HG02973 (cell line): ENCODE measurements around the gene HCFC2.

Experiments
- ATAC-seq: cut with Tn5 transposase; IDR thresholded peaks from one replicate; pipeline ENCODE4 v1.9.1; 2021; ENCODE audit warnings: moderate library complexity; ENCODE audit not compliant: unreplicated experiment

Gene HCFC2

DNA sequence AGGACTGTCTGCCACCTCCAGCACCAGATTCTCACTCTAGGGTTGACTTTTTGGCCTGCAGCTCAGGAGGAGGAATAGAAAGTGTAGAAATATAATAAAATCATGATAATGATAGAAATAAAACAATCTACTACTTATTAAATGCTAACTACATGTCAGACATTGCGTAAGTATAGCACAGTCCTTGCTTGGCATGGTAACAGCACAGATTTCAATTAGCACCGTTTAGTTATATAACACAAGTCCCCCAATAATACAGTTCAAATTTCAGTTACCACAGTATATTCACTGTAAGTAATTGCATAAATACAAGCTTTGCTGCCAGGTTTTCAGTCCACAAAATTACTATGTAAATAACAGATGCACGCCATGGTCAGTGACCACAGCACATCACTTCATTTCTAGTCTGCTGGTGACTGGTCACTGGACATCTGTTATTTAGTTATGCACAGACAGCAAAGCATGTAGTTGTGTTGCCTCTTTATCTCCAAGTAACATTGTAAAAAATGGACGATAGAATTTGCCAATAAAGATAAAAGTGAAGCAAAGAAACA is 7.8 kb upstream of the HCFC2 start:
- no peak for ATAC-seq

DNA sequence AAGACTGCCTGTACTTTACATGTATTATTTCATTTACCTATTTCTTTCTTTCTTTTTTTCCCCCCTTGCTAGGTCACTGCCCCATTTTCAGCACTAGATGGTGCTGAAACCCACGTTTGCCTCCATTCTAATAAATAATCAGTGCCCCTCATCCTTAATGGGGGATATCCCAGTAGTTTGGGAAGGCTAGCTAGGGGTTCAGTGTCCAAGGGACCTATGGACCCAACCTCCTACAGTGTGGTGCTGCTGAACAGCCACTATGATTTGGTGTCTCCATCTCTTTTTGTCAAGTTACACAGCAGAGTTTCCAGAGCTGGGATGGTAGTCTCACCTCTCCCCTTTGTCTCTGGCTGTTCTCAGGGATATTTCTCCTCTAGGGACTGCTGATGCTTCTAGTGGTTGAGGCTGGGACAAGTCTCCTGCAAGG is 6.5 kb upstream of the HCFC2 start:
- ATAC-seq: no peak

DNA sequence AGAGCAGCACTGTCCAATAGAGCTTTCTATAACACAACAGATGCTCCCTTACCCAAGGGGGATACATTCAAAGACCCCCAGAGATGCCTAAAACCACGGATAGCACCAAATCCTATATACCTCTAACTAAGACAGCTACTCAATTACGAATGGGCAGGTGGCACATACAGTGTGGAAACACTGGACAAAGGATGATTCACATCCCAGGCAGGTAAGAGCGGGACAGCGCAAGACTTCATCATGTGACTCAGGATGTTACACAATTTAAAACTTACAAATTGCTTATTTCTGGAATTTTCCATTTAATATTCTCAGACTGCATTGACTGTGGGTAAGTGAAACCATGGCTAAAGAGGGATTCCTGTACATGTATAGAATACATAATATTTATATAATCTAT is 5.5 kb upstream of the HCFC2 start:
- ATAC-seq: no peak

DNA sequence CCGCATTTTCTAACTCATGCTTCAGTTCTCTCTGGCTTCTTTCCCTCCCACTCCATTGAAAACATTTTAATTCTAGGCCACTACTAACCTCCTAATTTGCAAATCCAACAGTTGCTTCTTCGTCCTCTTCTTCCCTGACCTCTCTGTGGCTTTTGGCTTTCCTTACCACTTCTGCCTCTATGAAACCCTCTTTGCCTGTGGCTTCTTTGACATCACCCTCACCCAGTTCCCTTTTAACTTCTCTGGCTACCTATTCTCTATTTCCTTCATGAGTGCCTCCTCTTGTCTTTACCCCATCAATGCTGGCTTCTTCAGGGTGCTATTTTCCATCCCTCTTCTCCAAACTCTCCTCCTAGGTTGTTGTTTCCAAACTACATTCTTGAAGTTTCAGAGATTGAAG is 4.4 kb upstream of the HCFC2 start:
- ATAC-seq: no peak

DNA sequence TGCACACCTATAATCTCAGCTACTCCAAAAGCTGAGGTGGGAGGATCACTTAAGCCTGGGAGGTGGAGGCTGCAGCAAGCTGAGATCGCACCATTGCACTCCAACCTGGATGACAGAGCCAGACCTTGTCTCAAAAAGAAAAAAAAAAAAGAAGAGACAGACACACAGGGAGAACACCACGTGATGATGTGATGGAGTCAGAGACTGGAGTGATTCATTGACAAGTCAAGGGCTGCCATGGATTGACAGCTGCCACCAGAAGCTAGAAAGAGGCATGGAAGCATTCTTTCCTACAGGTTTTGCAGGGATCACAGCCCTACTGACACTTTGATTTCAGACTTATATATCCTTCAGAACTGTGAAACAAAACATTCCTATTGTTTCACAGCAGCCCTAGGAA is 3.5 kb upstream of the HCFC2 start:
- ATAC-seq: no peak

DNA sequence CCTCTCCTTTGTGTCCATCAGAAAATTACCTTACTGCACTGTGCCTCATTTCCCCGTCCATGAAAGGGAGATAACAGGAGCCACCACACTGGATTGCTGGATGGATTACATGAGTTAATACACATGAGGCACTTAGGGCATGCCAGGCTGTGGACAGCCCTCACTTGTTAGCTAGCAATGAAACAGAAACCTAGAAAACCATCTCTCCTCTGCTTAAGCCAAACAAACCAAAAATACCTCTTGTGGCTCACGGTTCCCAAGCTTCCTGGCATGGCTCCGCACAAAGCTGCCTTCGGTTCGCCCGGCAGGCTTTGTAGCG is 660 bp upstream of the HCFC2 start:
- ATAC-seq: peak; percentile 27

DNA sequence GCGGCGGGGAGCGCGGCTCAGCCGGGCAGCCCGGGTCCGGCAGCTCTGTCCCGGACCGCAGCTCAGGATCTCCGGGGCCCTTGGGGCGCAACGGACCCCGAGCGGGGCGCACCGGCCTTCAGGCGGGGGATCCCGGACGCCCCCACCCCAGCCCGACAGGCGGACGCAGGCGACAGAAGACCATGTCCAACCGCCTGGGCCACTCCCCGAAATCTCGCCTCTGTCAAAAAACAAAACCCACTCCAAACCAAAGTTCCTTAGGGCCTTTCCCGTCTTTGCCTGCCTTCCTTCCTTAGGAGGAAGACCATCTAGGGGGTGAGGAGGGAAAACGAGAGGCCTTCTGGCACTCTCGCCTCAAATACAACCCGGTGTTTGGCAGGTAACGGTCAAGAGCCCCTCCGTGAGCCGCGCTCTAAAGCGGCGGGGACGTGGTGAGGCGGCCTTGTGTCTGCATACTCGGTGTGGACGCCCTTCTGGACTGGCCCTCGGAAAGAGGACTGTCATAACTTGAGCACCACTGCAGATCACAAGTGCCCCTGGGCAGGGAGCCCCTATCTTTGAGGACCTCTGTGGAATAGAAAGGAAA is 604 bp downstream of the HCFC2 start:
- ATAC-seq: peak; percentile 2

DNA sequence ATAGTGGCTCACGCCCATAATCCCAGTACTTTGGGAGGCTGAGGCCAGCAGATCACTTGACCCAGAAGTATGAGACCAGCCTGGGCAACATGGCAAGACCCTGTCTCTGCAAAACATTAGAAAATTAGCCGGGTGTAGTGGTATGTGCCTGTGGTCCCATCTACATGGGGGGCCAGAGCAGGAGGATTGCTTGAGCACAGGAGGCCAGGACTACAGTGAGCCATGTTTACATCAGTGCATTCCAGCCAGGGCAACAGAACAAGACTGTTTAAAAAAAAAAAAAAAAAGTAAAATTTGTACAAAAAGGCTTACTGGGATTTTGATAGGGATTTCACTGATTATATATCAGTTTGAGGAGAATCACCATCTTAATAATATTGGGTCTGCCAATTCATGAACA is 7.8 kb downstream of the HCFC2 start:
- ATAC-seq: no peak

DNA sequence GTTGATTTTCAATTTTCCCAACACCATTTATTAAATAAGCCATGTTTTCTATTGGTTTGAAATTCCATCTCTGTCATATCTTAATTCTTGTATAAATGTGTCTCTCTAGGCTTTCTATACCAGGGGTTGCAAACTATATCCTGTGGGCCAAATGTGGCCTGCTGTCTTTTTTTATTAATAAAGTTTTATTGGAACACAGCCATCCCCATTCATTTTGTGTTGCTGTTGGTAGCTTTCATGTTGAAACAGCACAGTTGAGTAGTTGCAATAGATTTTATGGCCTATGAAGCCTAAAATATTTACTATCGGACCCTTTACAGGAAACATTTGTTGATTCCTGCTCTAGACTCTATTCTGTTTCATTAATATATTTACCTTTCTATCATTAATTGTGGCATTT is 9.4 kb downstream of the HCFC2 start:
- ATAC-seq: no peak

DNA sequence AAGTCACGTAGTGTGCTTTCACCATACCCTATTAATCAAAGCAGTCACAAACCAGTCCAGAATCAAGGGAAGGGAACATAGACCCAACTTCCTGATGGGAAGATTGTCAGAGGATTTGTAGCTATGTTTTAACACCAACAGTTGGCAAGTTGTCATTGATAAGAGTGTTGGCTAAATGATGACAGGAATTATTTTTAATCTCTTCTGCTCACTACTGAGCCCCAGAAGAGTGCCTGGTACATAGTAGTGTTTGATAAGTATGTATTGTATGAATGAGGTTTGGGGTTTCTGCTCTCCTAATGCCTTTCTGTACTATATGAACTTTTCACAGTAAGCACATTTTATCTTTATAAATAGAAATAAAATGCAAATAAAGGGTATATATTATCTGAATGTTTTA is 14.7 kb downstream of the HCFC2 start:
- no peak for ATAC-seq

DNA sequence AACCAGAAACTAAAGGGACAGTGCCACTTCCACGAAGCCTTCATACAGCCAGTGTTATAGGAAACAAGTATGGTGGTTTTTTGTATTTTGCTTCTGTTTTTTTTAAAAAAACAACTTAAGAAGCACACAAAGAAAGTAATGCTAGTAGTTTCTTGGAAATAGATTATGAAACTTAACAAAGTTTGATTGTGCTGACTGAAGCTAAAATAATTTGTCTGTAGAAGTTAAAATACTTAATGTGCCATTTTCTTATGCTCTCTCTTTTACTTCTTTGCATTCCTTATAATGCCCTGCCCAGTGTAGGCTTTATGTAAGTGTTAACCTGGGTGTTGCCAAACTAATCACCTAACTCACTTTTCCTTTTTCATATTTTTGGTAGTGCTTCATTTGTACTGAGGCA is 16.4 kb downstream of the HCFC2 start:
- no peak for ATAC-seq

DNA sequence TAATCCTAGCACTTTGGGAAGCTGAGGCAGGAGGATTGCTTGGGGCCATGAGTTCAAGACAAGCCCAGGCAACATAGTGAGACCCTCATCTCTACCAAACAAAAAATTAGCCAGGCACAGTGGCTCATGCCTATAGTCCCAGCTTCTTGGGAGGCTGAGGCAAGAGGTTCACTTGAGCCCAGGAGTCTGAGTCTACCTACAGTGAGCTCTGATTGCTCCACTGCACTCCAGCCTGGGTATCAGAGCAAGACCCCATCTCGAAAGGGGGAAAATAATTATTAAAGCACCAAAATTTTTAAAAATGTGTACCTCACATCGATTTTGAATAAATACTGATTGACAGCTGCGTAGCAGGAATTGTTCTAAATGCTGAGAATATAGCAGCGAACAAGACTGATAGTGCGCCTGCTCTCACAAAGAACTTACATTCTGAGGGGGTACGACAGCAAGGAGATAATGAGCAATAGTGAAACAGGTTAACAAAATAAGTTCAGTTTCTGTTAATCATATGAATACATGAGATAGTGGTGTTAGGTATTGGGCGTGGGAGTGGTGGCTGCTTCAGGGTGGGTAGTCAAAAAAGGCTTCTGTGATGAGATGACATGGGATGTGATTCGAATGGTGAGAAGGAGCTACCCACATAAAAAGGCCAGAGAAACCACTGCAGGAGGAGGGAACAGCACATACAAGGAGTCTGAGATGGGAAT is 19.6 kb downstream of the HCFC2 start:
- peak; percentile 88 for ATAC-seq

DNA sequence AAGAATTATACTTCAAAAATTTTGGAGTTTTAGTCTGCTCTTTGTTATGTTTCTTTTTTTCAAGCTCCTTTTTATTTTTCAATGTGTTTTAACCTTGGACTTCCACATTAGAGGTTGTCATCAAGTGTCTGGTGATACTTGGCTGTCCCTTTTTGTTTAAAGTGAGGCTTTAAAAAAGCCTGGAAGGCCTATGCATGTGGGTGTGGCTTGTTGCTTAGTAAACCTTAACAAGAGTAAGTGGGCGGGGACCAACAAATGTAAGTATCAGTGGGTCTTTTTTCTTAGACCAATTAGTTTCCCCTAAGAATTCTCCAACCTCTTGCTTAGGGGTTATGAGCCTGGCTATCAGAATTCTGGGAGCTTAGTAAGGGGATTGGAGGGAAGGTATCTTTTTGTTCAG is 26.4 kb downstream of the HCFC2 start:
- ATAC-seq: no peak

DNA sequence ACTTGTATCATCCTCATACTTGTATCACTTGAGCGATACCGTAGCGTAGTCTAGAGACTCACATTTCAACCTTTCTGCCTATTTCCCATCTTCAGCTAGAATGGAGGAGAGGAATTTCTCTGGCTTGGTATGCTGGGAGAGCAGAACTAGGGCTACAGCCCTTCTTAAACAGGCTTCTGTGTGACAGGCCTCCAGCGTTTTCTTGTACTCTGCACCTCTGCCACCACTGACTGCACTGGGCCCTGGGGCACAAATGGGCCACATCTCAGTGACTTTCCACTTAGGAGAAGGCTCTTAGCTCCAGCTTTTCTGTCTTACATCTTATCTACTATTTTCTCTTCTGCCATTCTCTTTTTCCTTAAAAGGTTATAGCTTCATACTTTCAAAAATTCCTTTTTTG is 26.8 kb downstream of the HCFC2 start:
- ATAC-seq: no peak

DNA sequence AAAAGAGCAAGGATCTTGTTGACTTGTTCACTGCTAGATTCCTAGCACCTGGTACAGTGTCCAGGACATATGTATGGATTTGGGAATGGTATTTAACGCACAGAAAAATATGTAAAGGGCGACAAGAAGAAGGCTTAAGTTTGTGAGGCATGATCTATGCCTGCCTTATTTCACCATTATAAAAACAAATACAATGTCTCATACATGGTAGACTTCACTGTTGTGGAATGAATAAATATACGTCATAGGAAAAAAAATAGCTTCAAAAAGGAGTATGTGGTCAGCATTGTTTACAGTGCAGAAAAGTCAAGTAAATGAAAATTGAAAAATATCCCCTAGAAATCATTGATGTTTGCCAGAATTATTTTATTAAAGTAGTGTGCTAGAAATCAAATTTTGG is 30.0 kb downstream of the HCFC2 start:
- ATAC-seq: no peak

DNA sequence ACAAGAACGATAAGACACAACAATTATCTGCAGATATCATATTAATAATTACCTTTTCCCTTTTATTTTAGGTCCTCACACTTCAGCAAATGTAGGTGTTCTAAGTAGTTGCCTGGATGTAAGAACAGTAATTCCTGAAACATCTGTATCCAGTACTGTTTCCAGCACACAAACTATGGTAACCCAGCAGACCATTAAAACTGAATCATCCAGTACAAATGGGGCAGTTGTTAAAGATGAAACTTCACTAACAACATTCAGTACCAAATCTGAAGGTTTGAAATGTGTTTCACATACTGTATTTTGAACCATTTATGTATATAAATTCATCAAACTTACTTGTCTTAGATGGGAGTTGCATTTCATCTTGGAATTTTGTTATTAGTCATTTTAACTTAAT is 31.0 kb downstream of the HCFC2 start:
- no peak for ATAC-seq

DNA sequence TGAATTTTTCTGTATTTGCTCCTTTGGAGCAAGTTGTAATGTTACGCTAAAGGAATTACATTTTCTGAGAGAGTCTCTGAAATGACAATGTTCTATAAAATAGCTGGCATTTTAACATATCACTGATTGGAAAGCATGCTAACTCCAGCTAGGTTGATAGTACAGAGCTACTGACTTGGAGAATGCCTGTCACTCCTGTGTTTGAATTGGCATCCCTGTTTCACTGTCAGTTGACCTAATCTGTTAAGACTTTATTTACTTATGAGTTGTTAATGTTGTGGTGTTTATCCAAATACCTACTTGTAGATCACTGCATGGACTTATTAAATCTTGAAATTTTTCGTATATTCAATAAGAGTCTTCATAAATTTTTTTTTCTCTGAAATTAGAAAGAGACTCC is 33.6 kb downstream of the HCFC2 start:
- no peak for ATAC-seq

DNA sequence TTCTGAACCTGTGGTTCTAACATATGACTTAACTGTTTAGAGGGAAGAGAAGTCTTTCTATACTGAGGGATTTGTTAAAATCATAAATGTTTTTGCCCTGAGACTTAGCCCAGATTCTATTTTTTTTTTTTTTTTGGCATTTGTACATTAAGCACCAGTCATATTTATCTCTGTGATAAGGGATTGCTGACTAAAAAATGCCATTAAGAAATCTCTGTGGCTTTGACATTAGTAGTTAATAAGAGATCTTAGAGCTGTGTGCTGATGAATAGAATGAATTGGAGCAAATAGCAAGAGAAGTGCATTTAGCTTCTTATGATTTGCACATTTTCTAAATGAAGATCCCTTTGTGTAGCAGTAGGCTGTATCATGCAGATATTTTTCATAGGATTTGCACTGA is 41.1 kb downstream of the HCFC2 start:
- no peak for ATAC-seq

DNA sequence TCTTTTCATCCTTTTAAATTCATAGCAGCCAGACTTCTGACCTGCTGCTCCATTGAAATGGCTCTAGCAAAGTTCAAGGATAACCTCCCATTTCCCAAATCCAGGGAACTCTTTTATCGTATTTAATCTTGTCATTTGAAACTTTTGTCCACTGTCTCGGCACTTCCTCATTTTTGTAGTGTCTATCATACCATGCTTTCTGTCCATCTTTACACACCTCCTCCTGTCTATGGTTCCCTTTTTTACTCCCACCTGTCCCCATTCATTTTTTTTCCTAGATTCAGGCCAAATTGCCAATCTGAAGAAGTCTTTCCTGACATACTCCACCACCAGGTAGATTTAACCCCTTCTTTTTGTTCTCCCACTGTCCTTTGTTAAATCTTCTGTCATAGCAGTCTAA is 42.6 kb downstream of the HCFC2 start:
- no peak for ATAC-seq

DNA sequence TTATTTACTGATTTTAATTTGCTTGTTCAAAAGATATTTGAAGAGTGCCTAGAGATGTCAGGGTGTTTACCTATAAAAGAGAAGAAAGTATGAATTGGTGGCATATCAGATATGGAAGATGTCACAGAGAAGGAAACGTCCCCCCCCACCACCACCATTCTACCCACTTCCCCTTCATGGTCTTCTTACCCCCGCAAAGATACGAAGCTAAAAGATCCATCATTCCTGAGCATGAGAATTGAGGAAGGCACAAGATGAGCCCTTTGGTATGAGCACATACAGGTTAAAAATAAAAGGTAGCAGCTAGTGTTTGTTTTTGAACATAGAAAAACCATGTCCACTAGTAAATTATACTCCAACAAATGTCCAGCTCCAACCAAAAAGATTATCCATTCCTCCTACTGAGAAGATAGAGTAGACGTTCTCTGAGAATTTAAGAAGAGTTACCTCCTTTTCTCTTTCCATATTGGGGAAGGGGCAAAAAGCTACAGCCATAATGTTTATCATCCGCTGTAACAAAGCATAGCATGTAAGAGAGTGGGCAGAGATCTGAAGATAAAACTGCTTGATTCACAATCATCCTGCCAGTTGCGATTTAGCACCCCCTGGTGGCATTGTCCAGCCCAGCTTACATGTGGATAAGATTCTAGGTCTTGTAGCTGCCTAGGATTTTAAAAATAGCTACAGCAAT is 44.6 kb downstream of the HCFC2 start:
- ATAC-seq: no peak

DNA sequence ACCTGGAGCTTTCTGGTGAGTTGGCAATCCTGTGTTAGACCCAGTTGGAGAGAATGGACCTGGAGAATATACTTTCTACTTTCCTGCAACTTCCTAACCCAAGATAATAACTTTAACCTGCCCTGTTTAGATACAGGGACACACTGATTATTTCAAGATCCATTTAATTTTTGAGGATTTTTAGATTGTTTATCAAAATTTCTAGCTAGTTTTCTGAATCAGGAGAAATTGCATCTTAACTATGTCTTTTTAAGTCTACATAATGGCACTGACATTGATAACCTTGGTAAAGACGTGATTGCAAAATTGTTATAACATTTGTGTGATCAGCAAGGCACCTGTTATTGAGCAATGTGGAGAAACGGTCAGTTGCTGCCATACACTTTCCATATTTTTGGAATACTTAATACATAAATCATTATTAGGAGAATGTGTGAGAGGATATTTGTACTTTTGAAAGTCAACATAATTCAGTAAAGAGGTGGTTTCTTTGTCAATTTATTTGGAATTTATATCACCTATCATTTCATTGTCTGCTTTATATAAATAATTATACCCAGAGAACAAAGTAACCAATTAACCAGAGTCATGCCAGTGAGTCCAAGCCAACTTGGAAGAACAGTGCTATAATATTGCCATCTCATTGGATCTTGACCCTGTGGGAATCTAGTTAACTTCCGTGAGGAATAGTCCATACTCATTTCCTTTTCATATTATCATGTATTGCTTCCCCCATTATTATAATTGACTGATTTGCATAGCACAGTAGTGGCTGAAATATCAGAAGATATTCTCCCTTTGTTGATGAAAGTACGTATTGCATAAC is 45.3 kb downstream of the HCFC2 start:
- no peak for ATAC-seq
